NOMO-1 (cell line): ENCODE data around the gene LBP.
"Not testable (repeated sequence)": the region's sequence is repeated elsewhere in the genome, so short reads cannot be mapped to it uniquely, and the experiment has no call there.

Source experiments
- DNase-seq, 2 experiments: peaks; one replicate each; lab custom pipeline; 2025; ENCODE audit not compliant: unreplicated experiment in 2 of 2; lab: John Stamatoyannopoulos, UW

The LBP gene

GRCh38 chr20:38346741-38347140, 459 bp downstream of the LBP start:
- no peak for DNase-seq

- DNase-seq: no peak
Measured at GRCh38 chr20:38349856-38350255, 3.6 kb downstream of the LBP start.

GRCh38 chr20:38350879-38351775, 4.8 kb downstream of the LBP start:
- DNase-seq: no peak

GRCh38 chr20:38353316-38353715, 7.0 kb downstream of the LBP start:
- no peak for DNase-seq

GRCh38 chr20:38354227-38354626, 7.9 kb downstream of the LBP start:
- no peak for DNase-seq

- peak in 1 of 2 experiments; percentile 26 for DNase-seq
Measured at GRCh38 chr20:38355161-38356012, 9.1 kb downstream of the LBP start.

GRCh38 chr20:38357653-38358207, 11.4 kb downstream of the LBP start:
- no peak for DNase-seq

- DNase-seq: no peak
Measured at GRCh38 chr20:38358556-38358955, 12.3 kb downstream of the LBP start.

GRCh38 chr20:38363004-38363747, 16.9 kb downstream of the LBP start:
- DNase-seq: no peak

- peak; percentile 59 to 69 for DNase-seq
Measured at GRCh38 chr20:38369389-38369788, 23.1 kb downstream of the LBP start.

- no peak for DNase-seq
Measured at GRCh38 chr20:38372806-38373205, 26.5 kb downstream of the LBP start.

GRCh38 chr20:38373231-38373867, 27.1 kb downstream of the LBP start:
- no peak for DNase-seq

GRCh38 chr20:38373898-38374297, 27.6 kb downstream of the LBP start:
- DNase-seq: no peak

- no peak for DNase-seq
Measured at GRCh38 chr20:38377039-38377685, 30.9 kb downstream of the LBP start.

GRCh38 chr20:38377838-38378237, 31.6 kb downstream of the LBP start:
- not testable (repeated sequence) for DNase-seq

- no peak for DNase-seq
Measured at GRCh38 chr20:38383147-38383546, 36.9 kb downstream of the LBP start.

GRCh38 chr20:38386004-38386403, 39.7 kb downstream of the LBP start:
- DNase-seq: peak in 1 of 2 experiments; percentile 45

GRCh38 chr20:38386851-38387250, 40.6 kb downstream of the LBP start:
- DNase-seq: no peak

- no peak for DNase-seq
Measured at GRCh38 chr20:38387953-38388352, 41.7 kb downstream of the LBP start.

- DNase-seq: no peak
Measured at GRCh38 chr20:38392356-38392755, 46.1 kb downstream of the LBP start.
